Retinal pigment epithelial cell (primary cell): ENCODE data around the gene VAMP1.
A peak's percentile ranks its signal among the peaks of the same experiment; 100 is the strongest.
"Not testable (repeated sequence)": the region's sequence is repeated elsewhere in the genome, so short reads cannot be mapped to it uniquely, and the experiment has no call there.

Experiments used
- DNase-seq: peaks from one replicate; pipeline ENCODE4 v3.0.0-alpha.2; 2010; ENCODE audit warnings: low read depth
- H3K4me3 ChIP-seq: 2 replicates; pipeline ENCODE4 v1.5.1; 2011; ENCODE audit warnings: mild to moderate bottlenecking, low read length, control low read depth, moderate library complexity
- TF ChIP-seq, protein P1 (sequence below): conservative IDR thresholded peaks from 2 replicates; pipeline ENCODE4 v1.5.1; 2011; ENCODE audit warnings: low read depth, low read length, control low read depth, inconsistent platforms

VAMP1 gene

DNA sequence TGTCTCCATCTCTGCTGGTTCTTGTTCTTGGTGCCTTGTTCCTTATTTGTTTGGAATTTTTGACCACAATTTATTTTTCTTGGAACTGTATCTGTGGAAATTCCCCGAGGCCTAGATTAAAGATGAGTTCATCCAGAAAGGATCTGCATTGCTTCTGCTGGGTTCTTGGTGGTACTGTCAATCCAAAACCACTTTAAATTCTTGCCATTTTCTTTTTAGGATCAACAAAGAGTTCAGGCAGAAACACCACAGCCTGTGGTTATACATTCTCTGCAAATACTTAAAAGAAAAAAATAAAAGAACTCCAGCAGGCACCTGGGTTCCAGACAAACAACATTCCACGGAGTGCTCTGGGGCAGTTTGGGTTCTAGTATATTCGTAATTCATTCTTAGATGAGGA, 6.0 kb upstream of the VAMP1 start:
- DNase-seq: no peak
- TF ChIP-seq, protein P1, sequence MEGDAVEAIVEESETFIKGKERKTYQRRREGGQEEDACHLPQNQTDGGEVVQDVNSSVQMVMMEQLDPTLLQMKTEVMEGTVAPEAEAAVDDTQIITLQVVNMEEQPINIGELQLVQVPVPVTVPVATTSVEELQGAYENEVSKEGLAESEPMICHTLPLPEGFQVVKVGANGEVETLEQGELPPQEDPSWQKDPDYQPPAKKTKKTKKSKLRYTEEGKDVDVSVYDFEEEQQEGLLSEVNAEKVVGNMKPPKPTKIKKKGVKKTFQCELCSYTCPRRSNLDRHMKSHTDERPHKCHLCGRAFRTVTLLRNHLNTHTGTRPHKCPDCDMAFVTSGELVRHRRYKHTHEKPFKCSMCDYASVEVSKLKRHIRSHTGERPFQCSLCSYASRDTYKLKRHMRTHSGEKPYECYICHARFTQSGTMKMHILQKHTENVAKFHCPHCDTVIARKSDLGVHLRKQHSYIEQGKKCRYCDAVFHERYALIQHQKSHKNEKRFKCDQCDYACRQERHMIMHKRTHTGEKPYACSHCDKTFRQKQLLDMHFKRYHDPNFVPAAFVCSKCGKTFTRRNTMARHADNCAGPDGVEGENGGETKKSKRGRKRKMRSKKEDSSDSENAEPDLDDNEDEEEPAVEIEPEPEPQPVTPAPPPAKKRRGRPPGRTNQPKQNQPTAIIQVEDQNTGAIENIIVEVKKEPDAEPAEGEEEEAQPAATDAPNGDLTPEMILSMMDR: no peak
- no peak overlapping the region for H3K4me3 ChIP-seq

DNA sequence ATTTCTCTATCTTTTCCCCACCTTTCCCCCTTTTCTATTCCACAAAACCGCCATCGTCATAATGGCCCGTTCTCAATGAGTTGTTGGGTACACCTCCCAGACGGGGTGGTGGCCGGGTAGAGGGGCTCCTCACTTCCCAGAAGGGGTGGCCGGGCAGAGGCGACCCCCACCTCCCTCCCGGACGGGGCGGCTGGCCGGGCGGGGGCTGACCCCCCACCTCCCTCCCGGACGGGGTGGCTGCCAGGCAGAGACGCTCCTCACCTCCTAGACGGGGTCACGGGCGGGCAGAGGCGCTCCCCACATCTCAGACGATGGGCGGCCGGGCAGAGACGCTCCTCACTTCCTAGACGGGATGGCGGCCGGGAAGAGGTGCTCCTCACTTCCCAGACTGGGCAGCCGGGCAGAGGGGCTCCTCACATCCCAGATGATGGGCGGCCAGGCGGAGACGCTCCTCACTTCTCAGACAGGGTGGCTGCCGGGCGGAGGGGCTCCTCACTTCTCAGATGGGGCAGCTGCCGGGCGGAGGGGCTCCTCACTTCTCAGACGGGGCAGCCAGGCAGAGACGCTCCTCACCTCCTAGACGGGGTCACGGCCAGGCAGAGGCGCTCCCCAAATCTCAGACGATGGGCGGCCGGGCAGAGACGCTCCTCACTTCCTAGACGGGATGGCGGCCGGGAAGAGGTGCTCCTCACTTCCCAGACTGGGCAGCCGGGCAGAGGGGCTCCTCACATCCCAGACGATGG, 4.9 kb upstream of the VAMP1 start:
- H3K4me3 ChIP-seq, DNase-seq: not testable (repeated sequence)

DNA sequence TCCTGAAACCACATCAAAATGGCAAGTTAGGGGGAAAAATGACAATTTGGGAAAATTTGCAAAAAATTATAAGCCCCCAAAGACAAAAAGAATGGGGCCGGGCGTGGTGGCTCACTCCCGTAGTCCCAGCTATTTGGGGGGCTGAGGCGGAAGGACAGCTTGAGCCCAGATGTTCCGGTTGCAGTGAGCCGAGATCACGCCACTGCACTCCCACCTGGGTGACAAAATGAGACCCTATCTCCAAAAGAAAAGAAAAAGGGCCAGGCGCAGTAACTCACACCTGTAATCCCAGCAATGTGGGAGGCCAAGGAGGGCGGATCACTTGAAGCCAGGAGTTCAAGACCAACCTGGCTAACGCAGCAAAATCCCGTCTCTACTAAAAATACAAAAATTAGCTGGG, 2.0 kb upstream of the VAMP1 start:
- no peak overlapping the region for H3K4me3 ChIP-seq
- TF ChIP-seq, protein P1: no peak
- no peak for DNase-seq

DNA sequence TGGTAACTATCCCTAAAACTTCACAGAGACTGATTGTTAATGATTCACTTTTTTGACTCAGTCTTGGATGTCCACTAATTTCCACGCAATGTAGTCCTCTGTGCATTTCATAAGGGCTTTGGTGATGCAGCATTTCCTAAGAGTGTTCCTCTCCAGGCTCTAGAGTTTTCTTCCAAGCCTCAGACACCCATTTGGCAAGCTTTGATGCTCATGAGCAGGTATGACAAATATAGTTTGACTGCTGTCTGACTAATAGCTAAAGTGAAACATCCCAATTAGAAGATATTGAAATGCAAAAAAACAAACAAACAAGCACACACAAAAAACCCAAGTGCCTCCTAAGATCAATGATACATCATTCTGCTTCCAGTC, 1.5 kb upstream of the VAMP1 start:
- DNase-seq: no peak
- TF ChIP-seq, protein P1: no peak

DNA sequence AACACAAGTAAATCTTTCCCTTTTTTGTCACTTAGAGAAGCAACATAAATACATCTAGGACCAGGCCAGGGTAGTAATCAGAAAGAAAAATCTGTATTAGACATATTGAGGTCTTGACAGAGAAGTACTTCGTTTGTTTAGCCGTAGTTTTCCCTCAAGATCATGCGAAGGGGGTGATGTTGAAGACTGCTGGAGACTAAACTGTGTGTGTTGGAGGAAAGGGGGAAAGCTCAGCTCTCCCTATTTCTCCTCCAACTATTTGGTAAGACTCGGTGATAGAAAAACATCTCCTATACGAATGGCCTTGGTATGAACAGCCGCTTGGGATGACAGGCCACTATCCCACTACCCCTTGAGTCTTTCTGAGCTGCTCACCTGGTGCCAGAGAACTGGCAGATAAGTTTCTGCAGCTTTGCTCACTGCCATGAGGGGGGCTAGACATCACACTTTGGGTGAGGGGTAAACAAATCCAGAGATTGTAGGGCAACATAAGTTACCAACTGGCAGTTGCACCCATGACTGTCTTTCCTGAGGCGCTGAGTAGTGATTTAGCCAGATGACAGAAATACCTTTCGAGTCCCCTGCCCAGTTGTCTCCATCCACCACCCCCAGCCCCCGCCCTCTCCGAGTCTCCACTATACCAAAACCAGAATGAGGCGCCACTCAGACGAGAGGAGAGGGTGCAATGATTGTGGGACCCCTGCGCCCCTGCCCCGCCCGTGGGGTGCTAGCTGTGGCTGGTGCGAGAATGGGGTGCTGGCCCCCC, 685 bp downstream of the VAMP1 start:
- TF ChIP-seq, protein P1: no peak
- peak overlapping the region; percentile 81 for H3K4me3 ChIP-seq
- no peak for DNase-seq

More for the DNA sequence above, 1.5 kb upstream of the VAMP1 start:
- no peak overlapping the region for H3K4me3 ChIP-seq

DNA sequence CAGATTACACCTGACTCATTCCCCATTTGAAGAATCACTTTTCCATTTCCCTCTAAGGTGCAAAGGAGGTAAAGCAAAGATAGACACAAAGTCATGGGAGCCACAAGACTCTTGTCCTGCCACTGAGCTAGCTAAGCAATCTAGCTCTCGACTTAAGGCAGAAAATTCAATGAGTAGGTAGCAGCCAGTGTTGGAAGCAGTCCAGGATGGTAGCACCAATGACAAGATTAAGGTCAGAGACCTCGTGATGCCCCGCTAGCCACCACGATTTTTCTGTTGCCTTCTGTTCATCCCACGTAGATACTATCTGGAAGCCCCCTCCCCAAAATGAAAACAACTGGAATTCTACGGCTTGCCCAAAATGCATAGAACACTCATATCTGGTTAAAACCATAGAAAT, 1.4 kb downstream of the VAMP1 start:
- no peak overlapping the region for H3K4me3 ChIP-seq
- TF ChIP-seq, protein P1: no peak
- no peak for DNase-seq

DNA sequence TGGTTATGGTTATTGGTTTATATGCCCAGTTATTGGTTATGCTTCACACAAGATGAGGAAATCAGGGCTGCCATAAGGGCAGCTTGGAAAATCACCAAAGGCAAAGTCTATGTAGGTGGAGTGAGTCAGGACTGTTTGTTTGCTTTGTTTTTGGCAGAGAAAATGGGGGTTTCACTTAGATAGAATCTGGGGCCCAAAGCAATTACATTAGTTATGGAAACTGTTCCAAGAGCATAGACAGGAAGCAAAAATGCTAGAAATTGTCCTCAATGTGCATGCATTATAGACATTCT, 2.2 kb downstream of the VAMP1 start:
- TF ChIP-seq, protein P1: no peak
- H3K4me3 ChIP-seq: no peak overlapping the region
- no peak for DNase-seq

DNA sequence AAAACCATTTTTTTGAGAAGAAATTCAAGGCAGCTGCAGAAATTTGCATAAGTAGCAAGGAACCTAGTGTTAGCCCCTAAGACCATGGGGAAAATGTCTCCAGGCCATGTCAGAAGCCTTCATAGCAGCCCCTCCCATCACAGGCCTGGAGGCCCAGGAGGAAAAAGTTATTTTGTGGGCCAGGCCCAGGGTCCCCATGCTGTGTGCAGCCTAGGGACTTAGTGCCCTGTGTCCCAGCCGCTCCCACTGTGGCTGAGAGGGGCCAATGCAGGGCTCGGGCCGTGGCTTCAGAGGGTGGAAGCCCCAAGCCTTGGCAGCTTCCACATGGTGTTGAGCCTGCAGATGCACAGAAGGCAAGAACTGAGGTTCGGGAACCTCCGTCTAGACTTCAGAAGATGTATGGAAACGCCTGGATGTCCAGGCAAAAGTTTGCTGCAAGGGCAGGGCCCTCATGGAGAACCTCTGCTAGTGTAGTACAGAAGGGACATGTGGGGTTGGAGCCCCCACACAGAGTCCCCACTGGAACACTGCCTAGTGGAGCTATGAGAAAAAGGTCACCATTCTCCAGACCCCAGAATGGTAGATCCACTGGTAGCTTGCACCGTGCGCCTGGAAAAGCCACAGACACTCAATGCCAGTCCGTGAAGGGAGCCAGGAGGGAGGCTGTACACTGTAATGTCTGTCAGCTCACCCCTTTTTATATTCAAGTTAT, 2.8 kb downstream of the VAMP1 start:
- not testable (repeated sequence) for H3K4me3 ChIP-seq, DNase-seq

DNA sequence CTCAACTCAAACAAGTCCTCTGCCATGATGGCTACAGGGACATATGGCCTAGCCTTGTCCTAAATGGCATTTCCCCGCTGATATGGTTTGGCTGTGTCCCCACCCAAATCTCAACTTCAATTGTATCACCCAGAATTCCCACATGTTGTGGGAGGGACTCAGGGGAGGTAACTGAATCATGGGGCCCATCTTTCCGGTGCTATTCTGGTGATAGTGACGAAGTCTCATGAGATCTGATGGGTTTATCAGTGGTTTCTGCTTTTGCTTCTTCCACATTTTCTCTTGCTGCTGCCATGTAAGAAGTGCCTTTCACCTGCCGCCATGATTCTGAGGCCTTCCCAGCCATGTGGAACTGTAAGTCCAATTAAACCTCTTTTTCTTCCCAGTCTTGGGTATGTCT, 3.7 kb downstream of the VAMP1 start:
- H3K4me3 ChIP-seq, DNase-seq: not testable (repeated sequence)
